ENCODE data around the gene C17orf113. TPM values are rescaled to one million over a fixed set of nuclear protein-coding genes. Genes with fewer than 3 reads are reported as not detected.

C17orf113 gene
- total RNA-seq, 1 donor from 2014 or later: 0.21 TPM

DNA sequence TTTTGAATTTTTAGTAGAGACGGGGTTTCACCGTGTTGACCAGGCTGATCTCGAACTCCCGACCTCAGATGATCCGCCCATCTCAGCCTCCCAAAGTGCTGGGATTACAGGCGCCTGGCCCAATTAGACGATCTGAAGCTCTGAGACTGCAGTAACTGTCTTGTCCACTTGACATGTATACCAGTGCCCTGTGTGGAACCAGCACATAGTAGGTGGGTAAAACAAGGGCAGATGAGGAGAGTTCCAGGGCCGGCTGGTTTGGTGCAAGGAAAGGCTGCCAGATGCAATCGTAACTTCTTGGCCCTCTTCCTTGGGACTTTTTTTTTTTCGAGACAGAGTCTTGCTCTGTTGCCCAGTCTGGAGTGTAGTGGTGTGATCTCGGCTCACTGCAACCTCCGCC is 3.1 kb downstream of the C17orf113 start:
- no peak overlapping the region for H3K4me3 ChIP-seq
- no peak for DNase-seq (ENCODE audit: low spot score in 2 of 2)
- no peak overlapping the region for H3K27ac ChIP-seq
- no peaks in the 10 kb centered on the region for H3K4me1 ChIP-seq
- H3K27me3 ChIP-seq: no peaks in the 10 kb centered on the region
- no peaks in the 10 kb centered on the region for H3K9me3 ChIP-seq
- intact Hi-C loops (cut with DNase I): no loop called here
- TF ChIP-seq, protein P1, sequence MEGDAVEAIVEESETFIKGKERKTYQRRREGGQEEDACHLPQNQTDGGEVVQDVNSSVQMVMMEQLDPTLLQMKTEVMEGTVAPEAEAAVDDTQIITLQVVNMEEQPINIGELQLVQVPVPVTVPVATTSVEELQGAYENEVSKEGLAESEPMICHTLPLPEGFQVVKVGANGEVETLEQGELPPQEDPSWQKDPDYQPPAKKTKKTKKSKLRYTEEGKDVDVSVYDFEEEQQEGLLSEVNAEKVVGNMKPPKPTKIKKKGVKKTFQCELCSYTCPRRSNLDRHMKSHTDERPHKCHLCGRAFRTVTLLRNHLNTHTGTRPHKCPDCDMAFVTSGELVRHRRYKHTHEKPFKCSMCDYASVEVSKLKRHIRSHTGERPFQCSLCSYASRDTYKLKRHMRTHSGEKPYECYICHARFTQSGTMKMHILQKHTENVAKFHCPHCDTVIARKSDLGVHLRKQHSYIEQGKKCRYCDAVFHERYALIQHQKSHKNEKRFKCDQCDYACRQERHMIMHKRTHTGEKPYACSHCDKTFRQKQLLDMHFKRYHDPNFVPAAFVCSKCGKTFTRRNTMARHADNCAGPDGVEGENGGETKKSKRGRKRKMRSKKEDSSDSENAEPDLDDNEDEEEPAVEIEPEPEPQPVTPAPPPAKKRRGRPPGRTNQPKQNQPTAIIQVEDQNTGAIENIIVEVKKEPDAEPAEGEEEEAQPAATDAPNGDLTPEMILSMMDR (IDR thresholded peaks at IDR 0.05): no peak
- no peaks in the 10 kb centered on the region for H3K36me3 ChIP-seq

DNA sequence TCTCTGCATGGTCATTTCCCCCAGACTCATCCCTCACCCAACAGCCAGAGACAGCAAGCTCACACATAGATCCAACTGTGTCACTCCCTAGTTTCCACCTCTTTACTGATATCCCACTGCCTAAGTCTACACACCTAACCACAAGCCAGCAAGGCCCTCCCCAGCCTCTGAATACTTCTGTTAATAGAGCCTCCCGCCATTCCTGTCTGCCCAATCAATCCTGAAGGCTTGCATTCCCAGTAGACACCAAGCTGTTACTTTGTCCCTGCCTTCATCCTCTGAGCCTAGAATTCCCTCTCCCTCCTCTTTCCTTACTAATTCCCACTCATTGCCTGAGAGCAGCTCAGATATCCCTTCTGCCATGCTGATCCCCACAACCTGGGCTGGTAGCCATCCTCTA is 4.7 kb downstream of the C17orf113 start:
- H3K27me3 ChIP-seq: no peaks in the 10 kb centered on the region
- H3K4me3 ChIP-seq: no peak overlapping the region
- no peaks in the 10 kb centered on the region for H3K9me3 ChIP-seq
- no peaks in the 10 kb centered on the region for H3K4me1 ChIP-seq
- H3K36me3 ChIP-seq: no peaks in the 10 kb centered on the region
- no peak for DNase-seq (ENCODE audit: low spot score in 2 of 2)
- TF ChIP-seq, protein P1 (IDR thresholded peaks at IDR 0.05): no peak
- intact Hi-C loops (cut with DNase I): no loop called here
- H3K27ac ChIP-seq: no peak overlapping the region

DNA sequence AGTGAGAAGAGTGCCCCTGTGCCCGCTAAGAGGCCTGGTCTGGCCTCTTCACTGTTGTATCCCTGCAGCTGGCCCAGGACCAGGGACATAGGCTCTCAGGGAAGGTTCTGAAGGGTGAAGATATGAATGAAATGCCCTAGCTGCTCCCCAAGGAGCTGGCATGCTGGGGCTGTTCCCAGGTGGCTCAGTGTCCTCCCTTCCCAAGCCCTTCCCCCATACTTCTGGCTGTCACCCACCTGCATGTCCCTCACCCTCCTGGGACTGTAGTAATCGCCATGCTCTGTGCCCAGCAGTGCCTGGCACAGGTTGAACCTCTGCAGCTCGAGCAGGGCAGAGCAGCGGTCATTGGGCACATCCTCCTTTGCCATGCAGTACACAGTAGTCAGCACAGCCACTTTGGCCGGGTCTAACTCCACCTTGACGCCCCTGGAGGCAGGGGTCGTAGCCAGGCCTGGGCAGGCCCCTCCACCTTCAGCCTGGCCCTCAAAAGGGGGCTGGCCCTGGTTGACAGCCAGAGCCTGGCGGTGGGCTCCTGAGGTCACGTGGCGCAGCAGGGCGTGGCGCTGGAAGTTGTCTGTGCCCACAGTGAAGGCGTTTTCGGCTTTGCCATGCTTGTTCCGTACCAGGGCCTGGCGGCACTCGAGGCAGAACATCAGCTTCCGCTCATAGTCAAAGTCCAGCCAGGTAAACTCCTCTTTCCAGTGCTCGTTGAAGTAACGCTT is 7.6 kb downstream of the C17orf113 start:
- no peak for DNase-seq (ENCODE audit: low spot score in 2 of 2)
- intact Hi-C loops (cut with DNase I): no loop called here

DNA sequence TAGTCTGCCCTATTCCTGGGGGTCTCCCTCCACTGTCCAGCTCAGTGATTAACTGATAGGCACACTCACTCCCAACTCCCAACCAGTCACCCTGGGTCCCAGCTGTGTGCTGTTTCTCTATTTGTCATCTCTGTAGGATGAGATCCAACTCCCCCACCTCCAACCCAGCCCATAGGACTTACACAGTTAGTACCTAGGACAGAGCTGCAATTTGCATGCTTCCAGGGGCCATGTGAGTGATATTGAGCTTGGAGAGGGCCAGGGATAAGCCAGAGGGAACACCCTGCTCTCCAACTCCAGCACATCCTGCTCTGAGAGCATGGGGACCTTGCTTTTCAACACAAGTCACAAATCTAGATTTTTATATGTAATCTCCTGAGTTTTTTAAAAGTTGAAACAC is 8.8 kb downstream of the C17orf113 start:
- TF ChIP-seq, protein P1 (IDR thresholded peaks at IDR 0.05): no peak

More for the DNA sequence above, 7.6 kb downstream of the C17orf113 start:
- TF ChIP-seq, protein P1 (IDR thresholded peaks at IDR 0.05): no peak
- Histone ChIP-seq H3K4me1 (peaks cover 0 to 4% of the 10 kb centered on the region in 2 donors), H3K9me3 (no peaks in the 10 kb centered on the region), H3K36me3 (no peaks in the 10 kb centered on the region), H3K4me3 (no peak overlapping the region), H3K27me3 (no peaks in the 10 kb centered on the region), H3K27ac (no peak overlapping the region)

DNA sequence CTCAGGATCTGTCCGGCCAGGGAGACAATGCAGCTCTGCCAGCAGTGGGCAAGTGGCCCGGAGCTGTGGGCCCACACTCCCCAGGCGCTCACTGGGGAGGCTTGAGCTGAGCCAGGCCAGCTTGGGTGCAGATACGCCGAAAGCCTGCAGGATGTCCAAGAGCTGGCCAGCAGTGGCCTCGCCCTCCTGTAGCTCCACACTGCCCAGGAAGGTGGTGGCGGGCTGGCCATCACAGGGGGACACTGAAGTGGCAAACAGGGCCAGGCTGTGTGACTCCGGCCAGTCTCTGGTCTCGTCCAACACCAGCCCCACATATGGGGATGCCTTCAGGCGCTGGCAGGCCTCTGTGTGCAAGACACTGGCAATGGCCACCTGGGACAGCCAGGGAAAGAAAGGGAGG is 9.6 kb downstream of the C17orf113 start:
- peaks cover 0 to 4% of the 10 kb centered on the region in 2 donors for H3K4me1 ChIP-seq
- H3K9me3 ChIP-seq: no peaks in the 10 kb centered on the region
- DNase-seq (ENCODE audit: low spot score in 2 of 2): no peak
- TF ChIP-seq, protein P1 (IDR thresholded peaks at IDR 0.05): no peak
- intact Hi-C loops (cut with DNase I): no loop called here
- no peak overlapping the region for H3K27ac ChIP-seq
- no peak overlapping the region for H3K4me3 ChIP-seq
- H3K36me3 ChIP-seq: no peaks in the 10 kb centered on the region
- no peaks in the 10 kb centered on the region for H3K27me3 ChIP-seq

More for the DNA sequence above, 8.8 kb downstream of the C17orf113 start:
- Histone ChIP-seq H3K27me3 (no peaks in the 10 kb centered on the region), H3K4me3 (no peak overlapping the region), H3K36me3 (no peaks in the 10 kb centered on the region), H3K4me1 (peaks cover 0 to 4% of the 10 kb centered on the region in 2 donors), H3K27ac (no peak overlapping the region), H3K9me3 (no peaks in the 10 kb centered on the region)
- intact Hi-C loops (cut with DNase I): no loop called here
- no peak for DNase-seq (ENCODE audit: low spot score in 2 of 2)

Data from ascending aorta (tissue), 2 donors.